ENCODE measurements around the gene UTP3.

UTP3 gene

DNA sequence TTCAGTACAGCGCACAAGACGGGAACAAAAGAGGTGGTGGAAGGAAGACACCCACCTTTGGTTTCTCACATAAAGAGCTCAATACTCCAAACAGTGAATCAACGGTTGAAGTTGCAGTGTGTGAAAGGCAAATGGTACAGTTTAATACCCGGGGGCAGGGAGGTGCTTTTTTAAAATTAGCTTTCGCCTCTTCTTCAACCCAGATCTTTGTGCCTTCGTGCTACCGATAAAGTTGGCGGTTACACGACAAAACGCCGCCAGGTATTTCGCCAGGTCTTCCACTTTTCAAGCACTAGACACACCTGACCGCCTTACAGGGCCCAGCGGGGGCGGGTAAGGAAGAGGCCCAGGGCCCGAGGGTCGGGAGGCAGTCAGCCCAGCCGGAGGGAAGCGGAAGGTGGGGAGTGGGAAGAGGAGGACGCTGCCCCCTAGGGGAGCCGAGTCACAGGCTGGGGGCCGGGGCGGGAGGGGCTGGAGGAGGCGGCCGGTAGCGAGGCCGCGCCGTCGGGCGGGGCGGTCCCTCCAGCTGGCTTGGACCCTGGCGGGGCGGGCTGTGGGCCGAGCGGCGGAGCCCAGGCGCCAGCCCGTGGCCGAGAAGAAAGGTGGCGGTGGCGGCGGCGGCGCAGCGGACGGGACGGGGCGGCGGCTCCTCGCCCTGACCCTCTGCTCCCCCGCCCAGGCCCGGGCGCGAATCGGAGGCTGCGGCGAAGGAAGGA, 16.0 kb downstream of the UTP3 start:
- H3F3A ChIP-seq (ENCODE audit: insufficient read depth, low read length) = peaks cover 23% of the 10 kb centered on the region
- peak overlapping the region; percentile 75 for H3K4me3 ChIP-seq (ENCODE audit: low read length)
- H3K9me3 ChIP-seq (replicated peaks; ENCODE audit: insufficient read depth, low read length) = no peaks in the 10 kb centered on the region
- TF ChIP-seq EZH2phosphoT487 (IDR thresholded peaks at IDR 0.05; ENCODE audit: low read length) (no peak), EZH2 (optimal IDR thresholded peaks at IDR 0.05; ENCODE audit: low read depth, low read length) (no peak)
- TF ChIP-seq, protein P1, sequence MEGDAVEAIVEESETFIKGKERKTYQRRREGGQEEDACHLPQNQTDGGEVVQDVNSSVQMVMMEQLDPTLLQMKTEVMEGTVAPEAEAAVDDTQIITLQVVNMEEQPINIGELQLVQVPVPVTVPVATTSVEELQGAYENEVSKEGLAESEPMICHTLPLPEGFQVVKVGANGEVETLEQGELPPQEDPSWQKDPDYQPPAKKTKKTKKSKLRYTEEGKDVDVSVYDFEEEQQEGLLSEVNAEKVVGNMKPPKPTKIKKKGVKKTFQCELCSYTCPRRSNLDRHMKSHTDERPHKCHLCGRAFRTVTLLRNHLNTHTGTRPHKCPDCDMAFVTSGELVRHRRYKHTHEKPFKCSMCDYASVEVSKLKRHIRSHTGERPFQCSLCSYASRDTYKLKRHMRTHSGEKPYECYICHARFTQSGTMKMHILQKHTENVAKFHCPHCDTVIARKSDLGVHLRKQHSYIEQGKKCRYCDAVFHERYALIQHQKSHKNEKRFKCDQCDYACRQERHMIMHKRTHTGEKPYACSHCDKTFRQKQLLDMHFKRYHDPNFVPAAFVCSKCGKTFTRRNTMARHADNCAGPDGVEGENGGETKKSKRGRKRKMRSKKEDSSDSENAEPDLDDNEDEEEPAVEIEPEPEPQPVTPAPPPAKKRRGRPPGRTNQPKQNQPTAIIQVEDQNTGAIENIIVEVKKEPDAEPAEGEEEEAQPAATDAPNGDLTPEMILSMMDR (IDR thresholded peaks at IDR 0.05; ENCODE audit: low read length) = peak; percentile 33; the same call in 1 of the 2 replicates
- DNase-seq = peak; percentile 82
- H3K4me1 ChIP-seq (ENCODE audit: low read length) = peaks cover 10% of the 10 kb centered on the region; the same call in 1 of the 2 replicates
- H3K27ac ChIP-seq (ENCODE audit: low read length) = peak overlapping the region; percentile 55; the same call in 1 of the 2 replicates
- peak overlapping the region; percentile 79 for H2AFZ ChIP-seq (ENCODE audit: low read length)
- H3K27me3 ChIP-seq (replicated peaks; ENCODE audit: insufficient read depth, low read length) = no peaks in the 10 kb centered on the region
- peak overlapping the region; percentile 77 for H3K4me2 ChIP-seq (ENCODE audit: low read depth, low read length)
- H4K20me1 ChIP-seq (ENCODE audit: insufficient read depth, low read length) = no peaks in the 10 kb centered on the region
- no peaks in the 10 kb centered on the region for H3K9me2 ChIP-seq (replicated peaks; ENCODE audit: insufficient read depth, low read length)
- H3K36me3 ChIP-seq (replicated peaks; ENCODE audit: insufficient read depth, low read length) = no peaks in the 10 kb centered on the region
- peak overlapping the region; percentile 62; the same call in 1 of the 2 replicates for H3K9ac ChIP-seq (ENCODE audit: low read length)
- peaks cover 42% of the 10 kb centered on the region for H3K79me2 ChIP-seq (ENCODE audit: low read length)

DNA sequence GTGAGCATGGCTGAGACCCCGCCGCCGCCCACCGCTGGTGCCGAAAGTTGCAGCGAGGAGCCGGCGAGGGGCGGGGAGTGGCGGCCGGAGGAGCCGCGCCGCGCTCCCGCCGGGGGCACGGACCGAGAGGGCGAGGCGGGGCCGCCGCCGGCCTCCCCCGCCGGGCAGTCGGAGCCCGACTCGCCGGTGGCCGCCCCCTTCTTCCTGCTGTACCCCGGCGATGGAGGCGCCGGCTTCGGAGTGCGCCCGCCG, 16.5 kb downstream of the UTP3 start:
- no peak for TF ChIP-seq EZH2phosphoT487 (IDR thresholded peaks at IDR 0.05; ENCODE audit: low read length)
- TF ChIP-seq, protein P1 (IDR thresholded peaks at IDR 0.05; ENCODE audit: low read length) = no peak
- no peak for TF ChIP-seq EZH2 (optimal IDR thresholded peaks at IDR 0.05; ENCODE audit: low read depth, low read length)
- Histone ChIP-seq H3F3A (ENCODE audit: insufficient read depth, low read length) (peaks cover 23% of the 10 kb centered on the region), H3K36me3 (replicated peaks; ENCODE audit: insufficient read depth, low read length) (no peaks in the 10 kb centered on the region), H3K27ac (ENCODE audit: low read length) (peak overlapping the region; percentile 65; the same call in 1 of the 2 replicates), H3K9me2 (replicated peaks; ENCODE audit: insufficient read depth, low read length) (no peaks in the 10 kb centered on the region), H3K79me2 (ENCODE audit: low read length) (peaks cover 47% of the 10 kb centered on the region), H3K9ac (ENCODE audit: low read length) (peak overlapping the region; percentile 62), H3K4me2 (ENCODE audit: low read depth, low read length) (peak overlapping the region; percentile 79; the same call in 1 of the 2 replicates), H3K9me3 (replicated peaks; ENCODE audit: insufficient read depth, low read length) (no peaks in the 10 kb centered on the region), H3K4me3 (ENCODE audit: low read length) (peak overlapping the region; percentile 75), H2AFZ (ENCODE audit: low read length) (peak overlapping the region; percentile 75), H4K20me1 (ENCODE audit: insufficient read depth, low read length) (no peaks in the 10 kb centered on the region), H3K27me3 (replicated peaks; ENCODE audit: insufficient read depth, low read length) (no peaks in the 10 kb centered on the region), H3K4me1 (ENCODE audit: low read length) (peaks cover 10% of the 10 kb centered on the region; the same call in 1 of the 2 replicates)
- no peak for DNase-seq

DNA sequence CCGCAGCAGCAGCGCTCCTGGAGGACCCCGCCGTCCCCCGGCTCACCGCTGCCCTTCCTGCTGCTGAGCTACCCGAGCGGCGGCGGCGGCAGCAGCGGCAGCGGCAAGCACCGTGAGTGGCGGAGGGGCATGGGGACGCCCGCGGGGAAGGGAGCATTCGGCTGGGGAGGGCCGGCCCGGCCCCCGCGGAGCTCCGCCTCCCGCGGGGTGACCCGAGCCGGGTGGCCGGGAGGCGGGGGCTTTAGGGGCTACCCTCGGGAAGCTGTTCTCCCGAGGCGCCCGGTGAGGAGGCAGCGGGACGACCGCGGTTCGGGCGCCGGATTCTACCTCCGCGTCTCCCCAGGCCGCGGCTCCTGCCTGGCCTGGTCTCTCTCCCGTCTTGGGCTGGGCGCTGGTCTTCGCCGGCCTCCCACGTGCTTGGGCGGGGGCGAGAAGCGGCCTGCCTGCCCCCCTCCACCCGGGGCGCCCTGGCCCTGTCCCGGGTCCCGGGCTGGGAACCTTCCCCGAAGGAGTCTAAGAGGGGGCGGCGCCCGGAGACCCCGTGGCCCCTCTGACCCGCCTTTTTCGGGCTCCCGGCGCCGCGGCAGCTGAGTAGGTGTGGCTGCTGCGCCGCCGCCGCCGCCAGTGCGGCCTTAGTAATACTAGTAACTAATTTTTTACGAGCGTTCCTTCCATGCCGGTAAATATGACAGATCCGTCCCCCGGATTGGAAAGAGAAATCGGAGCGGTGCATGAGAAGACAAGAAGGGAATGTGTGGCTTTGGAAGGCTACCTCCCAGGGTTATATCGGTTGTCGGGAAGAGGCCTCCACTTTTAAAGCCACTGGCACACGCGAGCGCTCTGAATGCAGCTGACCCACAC, 17.1 kb downstream of the UTP3 start:
- peak overlapping the region; percentile 75 for H3K4me3 ChIP-seq (ENCODE audit: low read length)
- H3K79me2 ChIP-seq (ENCODE audit: low read length) = peaks cover 52% of the 10 kb centered on the region
- no peaks in the 10 kb centered on the region for H3K9me2 ChIP-seq (replicated peaks; ENCODE audit: insufficient read depth, low read length)
- DNase-seq = peak; percentile 73
- TF ChIP-seq, protein P1 (IDR thresholded peaks at IDR 0.05; ENCODE audit: low read length) = no peak
- TF ChIP-seq EZH2 (optimal IDR thresholded peaks at IDR 0.05; ENCODE audit: low read depth, low read length) (no peak), EZH2phosphoT487 (IDR thresholded peaks at IDR 0.05; ENCODE audit: low read length) (no peak)
- no peaks in the 10 kb centered on the region for H3K9me3 ChIP-seq (replicated peaks; ENCODE audit: insufficient read depth, low read length)
- H4K20me1 ChIP-seq (ENCODE audit: insufficient read depth, low read length) = no peaks in the 10 kb centered on the region
- peak overlapping the region; percentile 79 for H3K4me2 ChIP-seq (ENCODE audit: low read depth, low read length)
- peak overlapping the region; percentile 62 for H3K9ac ChIP-seq (ENCODE audit: low read length)
- no peaks in the 10 kb centered on the region for H3K27me3 ChIP-seq (replicated peaks; ENCODE audit: insufficient read depth, low read length)
- peaks cover 23% of the 10 kb centered on the region for H3F3A ChIP-seq (ENCODE audit: insufficient read depth, low read length)
- no peaks in the 10 kb centered on the region for H3K36me3 ChIP-seq (replicated peaks; ENCODE audit: insufficient read depth, low read length)
- H2AFZ ChIP-seq (ENCODE audit: low read length) = peak overlapping the region; percentile 75
- H3K4me1 ChIP-seq (ENCODE audit: low read length) = peaks cover 10% of the 10 kb centered on the region; the same call in 1 of the 2 replicates
- peak overlapping the region; percentile 65; the same call in 1 of the 2 replicates for H3K27ac ChIP-seq (ENCODE audit: low read length)

Data from MM.1S (cell line).